Effector memory CD4-positive, alpha-beta T cell (primary cell): ENCODE measurements around the gene DAP.

Experiments used
- DNase-seq, 3 donors: peaks; one replicate each; pipeline ENCODE4 v3.0.0-alpha.2; 2020
- H3K27ac ChIP-seq: 2 replicates; pipeline ENCODE4 v1.7.0; 2013; ENCODE audit warnings: mild to moderate bottlenecking, low read length, moderate library complexity; ENCODE audit not compliant: insufficient read depth, poor library complexity, severe bottlenecking
- H3K27me3 ChIP-seq: replicated peaks from 2 replicates; pipeline ENCODE4 v1.7.0; 2013; ENCODE audit warnings: mild to moderate bottlenecking, low read length; ENCODE audit not compliant: insufficient read depth, control insufficient read depth, poor library complexity, severe bottlenecking
- H3K36me3 ChIP-seq: 2 replicates; pipeline ENCODE4 v1.7.0; 2013; ENCODE audit warnings: mild to moderate bottlenecking, low read length, moderate library complexity; ENCODE audit not compliant: control insufficient read depth, insufficient read depth
- H3K4me1 ChIP-seq: 2 replicates; pipeline ENCODE4 v1.7.0; 2013; ENCODE audit warnings: low read length, mild to moderate bottlenecking; ENCODE audit not compliant: control insufficient read depth, insufficient read depth, poor library complexity, severe bottlenecking
- H3K4me3 ChIP-seq: 2 replicates; pipeline ENCODE4 v1.7.0; 2013; ENCODE audit warnings: low read length, low read depth, mild to moderate bottlenecking; ENCODE audit not compliant: insufficient read depth, poor library complexity, severe bottlenecking
- H3K9me3 ChIP-seq: 2 replicates; pipeline ENCODE4 v1.7.0; 2013; ENCODE audit warnings: mild to moderate bottlenecking, low read length, moderate library complexity; ENCODE audit not compliant: control insufficient read depth

DAP gene

DNA sequence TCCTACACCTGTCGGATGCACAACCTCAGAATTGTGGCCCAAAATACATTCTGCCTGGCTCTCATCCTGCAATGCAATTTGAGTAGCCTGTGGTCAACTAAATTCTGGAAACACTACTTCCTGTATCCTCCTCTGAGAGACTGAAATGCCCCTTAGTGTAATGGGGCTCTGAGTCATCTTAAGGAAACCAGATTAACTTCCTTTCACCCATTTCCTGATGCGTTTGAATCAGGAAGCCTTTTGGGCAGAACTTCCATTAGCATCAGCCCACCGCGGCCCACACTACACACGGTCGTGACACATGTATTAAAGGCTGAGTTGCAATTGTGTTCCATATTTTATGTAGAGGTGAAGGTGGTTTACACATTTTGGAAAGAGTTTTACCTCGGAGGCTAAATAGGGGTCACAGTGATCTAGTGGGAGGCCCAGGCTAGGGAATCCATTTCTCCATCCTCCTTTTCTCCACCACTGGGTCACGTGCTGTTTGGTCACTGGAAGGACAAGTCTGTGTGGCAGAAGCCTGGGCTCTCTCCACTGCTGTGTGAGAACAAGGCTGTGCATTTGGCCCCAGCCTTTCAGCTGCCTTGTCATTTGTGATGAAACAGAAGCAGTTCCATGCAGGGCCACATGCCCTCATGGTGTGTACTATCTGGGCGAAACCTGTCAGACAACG lies 55.9 kb downstream of the DAP start:
- H3K9me3 ChIP-seq = no peaks in the 10 kb centered on the region
- no peak for DNase-seq
- no peak overlapping the region for H3K4me3 ChIP-seq
- no peak overlapping the region for H3K27ac ChIP-seq
- no peaks in the 10 kb centered on the region for H3K36me3 ChIP-seq
- no peaks in the 10 kb centered on the region for H3K27me3 ChIP-seq
- H3K4me1 ChIP-seq = peaks cover 12% of the 10 kb centered on the region

DNA sequence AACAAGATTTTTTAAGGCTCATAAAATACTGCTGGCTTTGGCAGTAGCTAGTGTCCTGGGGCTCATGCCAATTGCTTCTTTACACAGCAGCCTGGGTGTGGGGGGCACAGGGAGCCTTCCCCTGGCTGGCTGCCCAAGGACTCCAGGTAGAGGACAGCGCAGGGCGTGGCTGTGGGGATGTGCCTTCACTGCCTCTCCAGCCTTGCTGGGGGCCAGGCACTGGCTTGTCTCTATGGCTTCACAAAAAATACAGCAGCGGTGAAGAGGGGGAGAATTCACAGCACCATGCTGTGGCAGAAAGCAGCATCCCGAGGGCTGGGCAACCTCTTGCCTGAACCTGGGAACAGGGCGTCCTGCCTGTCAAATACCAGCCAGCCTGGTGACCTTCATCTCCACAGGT lies 57.4 kb downstream of the DAP start:
- H3K4me1 ChIP-seq = peaks cover 12% of the 10 kb centered on the region

DNA sequence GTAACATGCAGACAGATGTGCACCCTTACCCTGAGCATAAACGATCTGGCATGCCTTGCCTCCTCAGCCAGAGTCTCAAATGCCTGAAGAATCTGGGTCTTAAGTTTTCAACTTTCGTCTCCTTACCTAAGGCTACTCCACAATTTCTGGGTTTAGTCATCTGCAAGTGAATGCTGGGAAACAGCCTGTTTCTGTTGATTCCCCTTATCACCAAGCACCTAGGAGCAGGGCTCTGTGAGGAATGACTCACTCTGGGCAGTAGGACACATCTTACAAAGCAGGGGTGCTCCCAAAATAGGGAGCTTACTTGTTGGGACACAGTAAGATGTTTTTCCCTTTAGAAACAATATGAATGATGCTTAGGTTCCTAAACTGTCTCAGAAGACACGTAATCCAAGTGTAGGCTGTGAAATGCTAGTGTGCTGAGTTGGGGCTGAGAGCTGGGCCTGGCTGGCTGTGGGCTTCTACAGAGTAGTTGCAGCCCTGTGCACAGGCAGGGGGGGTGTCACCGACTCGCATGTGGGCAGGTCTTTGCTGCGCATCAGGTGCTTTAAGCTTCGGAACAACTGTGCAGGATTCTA lies 58.0 kb downstream of the DAP start:
- no peak for DNase-seq
- H3K4me3 ChIP-seq = no peak overlapping the region
- H3K9me3 ChIP-seq = no peaks in the 10 kb centered on the region
- H3K4me1 ChIP-seq = peaks cover 12% of the 10 kb centered on the region
- H3K27ac ChIP-seq = no peak overlapping the region
- no peaks in the 10 kb centered on the region for H3K27me3 ChIP-seq
- no peaks in the 10 kb centered on the region for H3K36me3 ChIP-seq

More for the DNA sequence above, 57.4 kb downstream of the DAP start:
- H3K4me3 ChIP-seq = no peak overlapping the region
- H3K27ac ChIP-seq = no peak overlapping the region
- H3K36me3 ChIP-seq = no peaks in the 10 kb centered on the region
- no peak for DNase-seq
- H3K27me3 ChIP-seq = no peaks in the 10 kb centered on the region
- H3K9me3 ChIP-seq = no peaks in the 10 kb centered on the region

DNA sequence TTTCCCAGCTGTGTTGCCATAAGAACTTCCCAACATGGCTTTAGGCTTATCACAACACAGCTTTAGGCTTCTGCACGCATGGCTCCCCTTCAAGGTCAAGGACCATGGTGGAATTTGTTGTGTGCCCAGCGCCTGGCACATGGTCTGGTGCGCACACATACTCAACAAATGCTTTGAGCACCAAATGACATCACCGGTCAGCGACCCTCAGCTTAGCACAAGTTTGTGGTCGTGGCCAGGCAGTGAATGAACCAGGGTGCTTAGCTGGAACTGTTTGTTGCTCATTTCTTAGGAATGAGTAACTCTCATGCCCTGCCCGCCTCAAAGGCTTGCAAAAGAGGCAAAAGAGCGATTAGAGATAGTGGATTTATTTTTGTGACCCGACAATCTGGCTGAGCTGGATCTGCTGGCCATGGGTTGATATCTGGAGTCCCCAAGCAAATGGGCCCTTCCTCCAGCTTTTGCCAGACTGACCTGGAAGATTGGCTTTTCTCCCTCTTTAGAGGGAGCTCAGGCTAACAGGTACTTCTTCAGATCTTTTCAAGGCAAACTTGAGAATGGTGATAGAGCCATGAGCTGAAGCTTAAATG lies 58.9 kb downstream of the DAP start:
- no peak overlapping the region for H3K4me3 ChIP-seq
- peaks cover 12% of the 10 kb centered on the region for H3K4me1 ChIP-seq
- DNase-seq = no peak
- no peak overlapping the region for H3K27ac ChIP-seq
- H3K9me3 ChIP-seq = no peaks in the 10 kb centered on the region
- H3K27me3 ChIP-seq = no peaks in the 10 kb centered on the region
- no peaks in the 10 kb centered on the region for H3K36me3 ChIP-seq

DNA sequence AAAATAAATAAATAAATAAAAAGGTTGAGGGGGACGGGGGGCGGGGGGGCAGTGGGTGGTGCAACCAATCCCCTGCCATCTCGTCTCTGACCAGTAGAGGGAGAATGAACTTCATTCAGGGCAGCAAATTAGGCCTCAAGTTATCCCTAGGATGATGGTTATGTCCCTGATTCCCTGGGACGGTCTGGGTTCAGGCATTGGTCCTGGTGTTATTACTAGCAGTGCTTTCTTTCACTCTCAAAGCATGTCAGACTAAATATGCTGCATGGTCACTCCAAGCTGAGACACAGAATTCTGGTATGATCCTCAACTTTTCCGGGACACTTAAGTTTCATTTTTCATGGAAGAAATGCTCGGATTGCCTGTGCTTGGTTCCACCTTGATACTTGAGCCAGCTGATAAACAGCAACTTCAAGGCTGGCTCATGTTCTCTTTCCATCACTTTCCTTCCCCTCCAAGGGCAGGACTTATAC lies 59.4 kb downstream of the DAP start:
- Histone ChIP-seq H3K9me3 (no peaks in the 10 kb centered on the region), H3K27me3 (no peaks in the 10 kb centered on the region), H3K27ac (no peak overlapping the region), H3K4me1 (peaks cover 12% of the 10 kb centered on the region), H3K36me3 (no peaks in the 10 kb centered on the region), H3K4me3 (no peak overlapping the region)
- DNase-seq = no peak

GRCh38 chr5:10700516-10700915 lies 60.5 kb downstream of the DAP start:
- Histone ChIP-seq H3K27ac (no peak overlapping the region), H3K27me3 (no peaks in the 10 kb centered on the region), H3K9me3 (no peaks in the 10 kb centered on the region), H3K4me3 (no peak overlapping the region), H3K36me3 (no peaks in the 10 kb centered on the region), H3K4me1 (peaks cover 12% of the 10 kb centered on the region)
- DNase-seq = no peak

GRCh38 chr5:10699987-10700386 lies 61.0 kb downstream of the DAP start:
- no peak for DNase-seq
- Histone ChIP-seq H3K27ac (no peak overlapping the region), H3K4me1 (peaks cover 8% of the 10 kb centered on the region), H3K4me3 (no peak overlapping the region), H3K27me3 (no peaks in the 10 kb centered on the region), H3K36me3 (no peaks in the 10 kb centered on the region), H3K9me3 (no peaks in the 10 kb centered on the region)

GRCh38 chr5:10699281-10699874 lies 61.7 kb downstream of the DAP start:
- H3K9me3 ChIP-seq = no peaks in the 10 kb centered on the region
- no peak overlapping the region for H3K27ac ChIP-seq
- no peak overlapping the region for H3K4me3 ChIP-seq
- no peak for DNase-seq
- H3K36me3 ChIP-seq = no peaks in the 10 kb centered on the region
- H3K4me1 ChIP-seq = peaks cover 2% of the 10 kb centered on the region
- no peaks in the 10 kb centered on the region for H3K27me3 ChIP-seq

- DNase-seq = no peak
- H3K4me1 ChIP-seq = no peaks in the 10 kb centered on the region
- no peaks in the 10 kb centered on the region for H3K36me3 ChIP-seq
- H3K27me3 ChIP-seq = no peaks in the 10 kb centered on the region
- no peak overlapping the region for H3K4me3 ChIP-seq
- no peak overlapping the region for H3K27ac ChIP-seq
- no peaks in the 10 kb centered on the region for H3K9me3 ChIP-seq
Measured at GRCh38 chr5:10695759-10696543, 65.1 kb downstream of the DAP start.
